Measurements from ENCODE around the gene LSG1.

Gene LSG1

GRCh38 chr3:194691481-194692283, 19.7 kb upstream of the LSG1 start:
- H3K4me3 ChIP-seq (ENCODE audit: low read depth, low read length) = peak overlapping the region; percentile 11
- H2AFZ ChIP-seq = peak overlapping the region; percentile 17
- peak overlapping the region; percentile 38 for H3K27ac ChIP-seq
- H3K79me2 ChIP-seq = no peaks in the 10 kb centered on the region
- peak overlapping the region; percentile 55 for H3K4me2 ChIP-seq (ENCODE audit: low read length)
- TF ChIP-seq CTCF (IDR thresholded peaks at IDR 0.05) = no peak
- H3K27me3 ChIP-seq (ENCODE audit: control insufficient read depth, insufficient read depth, low read length) = no peaks in the 10 kb centered on the region
- no peaks in the 10 kb centered on the region for H3K36me3 ChIP-seq (ENCODE audit: control insufficient read depth, insufficient read depth, low read length)
- no peak overlapping the region for H3K9ac ChIP-seq
- no peaks in the 10 kb centered on the region for H3K9me3 ChIP-seq (ENCODE audit: control insufficient read depth, low read length)
- peaks cover 19% of the 10 kb centered on the region for H3K4me1 ChIP-seq

- no peaks in the 10 kb centered on the region for H3K9me3 ChIP-seq (ENCODE audit: control insufficient read depth, low read length)
- H3K4me3 ChIP-seq (ENCODE audit: low read depth, low read length) = peak overlapping the region; percentile 11
- H3K9ac ChIP-seq = no peak overlapping the region
- no peak for TF ChIP-seq CTCF (IDR thresholded peaks at IDR 0.05)
- peak overlapping the region; percentile 38 for H3K27ac ChIP-seq
- peaks cover 19% of the 10 kb centered on the region for H3K4me1 ChIP-seq
- H3K36me3 ChIP-seq (ENCODE audit: control insufficient read depth, insufficient read depth, low read length) = no peaks in the 10 kb centered on the region
- no peaks in the 10 kb centered on the region for H3K27me3 ChIP-seq (ENCODE audit: control insufficient read depth, insufficient read depth, low read length)
- peak overlapping the region; percentile 17 for H2AFZ ChIP-seq
- no peaks in the 10 kb centered on the region for H3K79me2 ChIP-seq
- peak overlapping the region; percentile 55 for H3K4me2 ChIP-seq (ENCODE audit: low read length)
Observed at GRCh38 chr3:194690501-194691372, 18.7 kb upstream of the LSG1 start.

GRCh38 chr3:194689493-194689944, 17.5 kb upstream of the LSG1 start:
- H3K9ac ChIP-seq = no peak overlapping the region
- TF ChIP-seq CTCF (IDR thresholded peaks at IDR 0.05) = no peak
- H2AFZ ChIP-seq = no peak overlapping the region
- H3K4me2 ChIP-seq (ENCODE audit: low read length) = no peak overlapping the region
- peaks cover 22% of the 10 kb centered on the region for H3K4me1 ChIP-seq
- H3K27ac ChIP-seq = no peak overlapping the region
- no peaks in the 10 kb centered on the region for H3K9me3 ChIP-seq (ENCODE audit: control insufficient read depth, low read length)
- H3K4me3 ChIP-seq (ENCODE audit: low read depth, low read length) = no peak overlapping the region
- H3K79me2 ChIP-seq = no peaks in the 10 kb centered on the region
- H3K27me3 ChIP-seq (ENCODE audit: control insufficient read depth, insufficient read depth, low read length) = no peaks in the 10 kb centered on the region
- H3K36me3 ChIP-seq (ENCODE audit: control insufficient read depth, insufficient read depth, low read length) = no peaks in the 10 kb centered on the region

GRCh38 chr3:194688946-194689345, 17.0 kb upstream of the LSG1 start:
- no peak overlapping the region for H3K27ac ChIP-seq
- H3K79me2 ChIP-seq = no peaks in the 10 kb centered on the region
- no peak for TF ChIP-seq CTCF (IDR thresholded peaks at IDR 0.05)
- no peaks in the 10 kb centered on the region for H3K36me3 ChIP-seq (ENCODE audit: control insufficient read depth, insufficient read depth, low read length)
- H2AFZ ChIP-seq = no peak overlapping the region
- H3K4me3 ChIP-seq (ENCODE audit: low read depth, low read length) = no peak overlapping the region
- H3K4me2 ChIP-seq (ENCODE audit: low read length) = no peak overlapping the region
- H3K4me1 ChIP-seq = peaks cover 22% of the 10 kb centered on the region
- no peaks in the 10 kb centered on the region for H3K9me3 ChIP-seq (ENCODE audit: control insufficient read depth, low read length)
- H3K27me3 ChIP-seq (ENCODE audit: control insufficient read depth, insufficient read depth, low read length) = no peaks in the 10 kb centered on the region
- no peak overlapping the region for H3K9ac ChIP-seq
